Prostate gland (tissue), 2 donors: ENCODE data around the gene SOHLH1. TPM values are rescaled to one million over a fixed set of nuclear protein-coding genes. Genes with fewer than 3 reads are reported as not detected.

Experiments
- DNase-seq: peaks from one replicate; pipeline ENCODE4 v3.0.0-alpha.2; 2019; ENCODE audit warnings: low spot score
- H3K27ac ChIP-seq, 2 donors: fragments of 200-600 bp; sonication (generic); 2 replicates each; pipeline ENCODE4 v1.5.1; 2017 to 2019
- H3K27me3 ChIP-seq: fragments of 200-600 bp; sonication (generic); replicated peaks from 2 replicates; pipeline ENCODE4 v1.5.1; 2019; ENCODE audit not compliant: insufficient read depth
- H3K36me3 ChIP-seq, 2 donors: fragments of 200-600 bp; sonication (generic); 1 replicate in 1 of 2; 2 replicates in 1 of 2; pipeline versions ENCODE4 v1.5.1 to v1.8.1; 2017 to 2019
- H3K4me1 ChIP-seq: fragments of 200-600 bp; sonication (generic); replicated peaks from 2 replicates; pipeline ENCODE4 v1.5.1; 2019
- H3K4me3 ChIP-seq, 2 donors: fragments of 200-600 bp; sonication (generic); 2 replicates each; pipeline ENCODE4 v1.5.1; 2017 to 2019
- H3K9me3 ChIP-seq: fragments of 200-600 bp; sonication (generic); 2 replicates; pipeline ENCODE4 v1.5.1; 2017
- CTCF ChIP-seq, 4 experiments: fragments of 200-600 bp in 2 of 4; fragments of 450-650 bp in 2 of 4; sonication (generic) in 2 of 4; IDR thresholded peaks; 1 replicate in 3 of 4; 2 replicates in 1 of 4; pipeline ENCODE4 v1.5.1; 2016 to 2019; ENCODE audit warnings: antibody characterized with exemption in 4 of 4, mild to moderate bottlenecking in 2 of 4, moderate library complexity in 2 of 4
- POLR2A ChIP-seq: fragments of 450-650 bp; IDR thresholded peaks from one replicate; pipeline ENCODE4 v1.6.1; 2016; ENCODE audit warnings: antibody characterized with exemption, mild to moderate bottlenecking
- POLR2AphosphoS5 ChIP-seq: sonication (generic); formaldehyde crosslinking; IDR thresholded peaks from one replicate; pipeline ENCODE4 v1.6.1; 2017; ENCODE audit warnings: antibody characterized with exemption
- WGBS: methylation state at CpG from one replicate; pipeline ENCODE4 v1.1.5; 2018; 5-methylcytosine and 5-hydroxymethylcytosine counted together
- intact Hi-C: fragments of 100-400 bp; cut with DNase I; formaldehyde crosslinking; loops from one replicate; pipeline ENCODE4 v1.14.2; 2022
- total RNA-seq, 2 donors: library from RNA; depleted of rRNA; stranded (reverse); fragments of >200 nt; gene quantifications; one replicate each; pipeline ENCODE4 v1.1.0, GENCODE V29; 2016

Gene SOHLH1
- total RNA-seq, 2 donors from 2014 or later, result 16.8 TPM; not detected in 1

DNA sequence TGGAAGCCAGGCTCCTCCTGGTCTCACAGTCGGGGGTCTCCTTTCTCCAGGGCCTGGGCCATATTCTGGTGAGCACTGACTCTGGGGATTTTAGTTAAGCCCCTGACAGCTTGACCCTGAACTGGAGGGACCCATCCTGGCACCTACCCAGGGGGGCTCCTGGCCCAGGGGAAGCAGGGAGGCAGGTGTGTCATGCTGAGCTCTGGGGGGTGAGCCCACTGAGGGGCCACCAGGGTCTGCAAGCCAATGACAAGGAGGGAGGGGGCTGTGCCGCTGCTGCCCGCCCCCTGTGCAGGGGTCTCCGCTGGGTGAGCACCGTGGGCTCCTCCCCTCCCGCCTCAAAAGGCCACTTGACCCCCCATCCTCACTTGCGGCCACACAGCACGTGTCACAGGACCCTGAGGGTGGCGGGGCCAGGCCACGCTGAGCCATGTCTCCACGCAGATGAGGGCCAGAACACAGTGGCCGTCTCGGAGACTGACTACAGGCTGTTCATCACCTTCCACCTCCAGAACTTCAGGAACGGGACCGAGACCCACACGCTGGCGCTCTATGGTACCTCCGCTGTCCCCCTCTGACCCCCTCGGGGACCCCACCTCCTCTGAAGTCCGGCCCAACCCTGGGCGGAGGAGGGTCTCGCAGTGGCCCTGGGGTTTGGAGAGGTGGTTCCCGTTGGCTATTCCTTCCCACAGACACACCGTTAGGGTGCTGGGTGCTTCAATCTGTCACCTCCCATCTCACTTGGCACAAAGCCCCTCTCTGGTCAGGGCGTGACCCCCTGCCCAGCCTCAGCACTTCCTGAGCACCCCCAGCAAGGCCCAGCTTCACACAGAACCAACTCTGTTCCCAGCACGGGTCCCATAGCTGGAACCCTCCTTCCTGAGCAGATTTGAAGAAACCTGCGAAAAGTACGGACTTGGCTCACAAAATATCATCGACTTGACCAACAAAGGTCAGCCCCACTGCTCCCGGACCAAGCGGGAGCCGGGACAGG lies 34.2 kb downstream of the SOHLH1 start:
- TF ChIP-seq POLR2A, result no peak
- TF ChIP-seq POLR2AphosphoS5, result no peak
- TF ChIP-seq CTCF (IDR thresholded peaks at IDR 0.05), result no peak
- Histone ChIP-seq H3K9me3 (no peaks in the 10 kb centered on the region), H3K27ac (no peak overlapping the region), H3K4me3 (no peak overlapping the region), H3K36me3 (no peaks in the 10 kb centered on the region), H3K27me3 (no peaks in the 10 kb centered on the region), H3K4me1 (no peaks in the 10 kb centered on the region)
- intact Hi-C loops, result no loop called here
- 90% methylated on average over 30 of the region's 32 CpGs for WGBS
- no peak for DNase-seq

- H3K9me3 ChIP-seq, result no peaks in the 10 kb centered on the region
- no peaks in the 10 kb centered on the region for H3K36me3 ChIP-seq
- no peak overlapping the region for H3K27ac ChIP-seq
- no peaks in the 10 kb centered on the region for H3K4me1 ChIP-seq
- WGBS, result 90% methylated on average over 10 of the region's 10 CpGs
- H3K4me3 ChIP-seq, result no peak overlapping the region
- H3K27me3 ChIP-seq, result no peaks in the 10 kb centered on the region
- intact Hi-C loops, result no loop called here
- no peak for DNase-seq
- TF ChIP-seq POLR2AphosphoS5, result no peak
- TF ChIP-seq POLR2A, result no peak
- TF ChIP-seq CTCF (IDR thresholded peaks at IDR 0.05), result no peak
Measured at GRCh38 chr9:135664266-135664665, 35.0 kb downstream of the SOHLH1 start.

DNA sequence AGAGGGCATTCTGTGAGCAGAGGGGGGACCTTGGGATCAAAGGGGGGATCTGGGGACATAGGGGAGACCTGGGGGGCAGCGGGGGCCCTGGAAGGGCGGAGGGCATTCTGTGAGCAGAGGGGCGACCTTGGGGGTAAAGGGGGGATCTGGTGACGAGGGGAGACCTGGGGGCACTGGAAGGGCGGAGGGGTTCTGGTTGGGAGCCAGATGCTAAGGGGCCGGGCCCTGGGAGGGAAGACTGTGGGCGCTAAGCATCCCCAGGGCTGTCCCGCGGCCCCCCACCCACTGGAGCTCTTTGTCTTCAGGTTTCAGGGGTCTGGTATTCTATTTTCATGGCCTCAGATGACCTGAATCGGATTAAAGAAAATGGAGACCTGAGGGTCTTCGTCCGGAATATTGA lies 35.4 kb downstream of the SOHLH1 start:
- Histone ChIP-seq H3K36me3 (no peaks in the 10 kb centered on the region), H3K4me1 (no peaks in the 10 kb centered on the region), H3K4me3 (no peak overlapping the region), H3K27ac (no peak overlapping the region), H3K9me3 (no peaks in the 10 kb centered on the region), H3K27me3 (no peaks in the 10 kb centered on the region)
- DNase-seq, result no peak
- WGBS, result 93% methylated on average over 12 of the region's 12 CpGs
- intact Hi-C loops, result no loop called here
- no peak for TF ChIP-seq POLR2A
- no peak for TF ChIP-seq CTCF (IDR thresholded peaks at IDR 0.05)
- no peak for TF ChIP-seq POLR2AphosphoS5

GRCh38 chr9:135663451-135663770 lies 35.9 kb downstream of the SOHLH1 start:
- intact Hi-C loops, result no loop called here
- H3K9me3 ChIP-seq, result no peaks in the 10 kb centered on the region
- no peak for TF ChIP-seq CTCF (IDR thresholded peaks at IDR 0.05)
- TF ChIP-seq POLR2AphosphoS5, result no peak
- TF ChIP-seq POLR2A, result no peak
- WGBS, result 73% methylated on average over 3 of the region's 3 CpGs
- H3K27ac ChIP-seq, result no peak overlapping the region
- no peaks in the 10 kb centered on the region for H3K27me3 ChIP-seq
- H3K36me3 ChIP-seq, result no peaks in the 10 kb centered on the region
- H3K4me3 ChIP-seq, result no peak overlapping the region
- no peaks in the 10 kb centered on the region for H3K4me1 ChIP-seq
- DNase-seq, result no peak
